Fibroblast of the conjunctiva (primary cell): ENCODE measurements around the gene SMIM41.

Experiments
- DNase-seq: peaks from one replicate; pipeline ENCODE4 v3.0.0-alpha.2; 2010; ENCODE audit warnings: low read depth

Gene SMIM41

GRCh38 chr12:52147367-52147963, 68.0 kb downstream of the SMIM41 start:
- DNase-seq: peak; percentile 98

- no peak for DNase-seq
These were observed 68.5 kb downstream of the SMIM41 start for GRCh38 chr12:52147964-52148463.

- no peak for DNase-seq
These were observed 69.1 kb downstream of the SMIM41 start for GRCh38 chr12:52148464-52149181.

- DNase-seq: no peak
These were observed 69.7 kb downstream of the SMIM41 start for GRCh38 chr12:52149182-52149641.

- DNase-seq: no peak
These were observed 70.2 kb downstream of the SMIM41 start for GRCh38 chr12:52149651-52150241.

- DNase-seq: no peak
These were observed 71.8 kb downstream of the SMIM41 start for GRCh38 chr12:52151153-52151836.

GRCh38 chr12:52151837-52152783, 72.6 kb downstream of the SMIM41 start:
- DNase-seq: peak; percentile 43

GRCh38 chr12:52152905-52153317, 73.4 kb downstream of the SMIM41 start:
- no peak for DNase-seq

GRCh38 chr12:52155048-52155868, 75.8 kb downstream of the SMIM41 start:
- DNase-seq: peak; percentile 32

- DNase-seq: no peak
These were observed 76.8 kb downstream of the SMIM41 start for GRCh38 chr12:52156311-52156710.

- DNase-seq: peak; percentile 30
These were observed 77.5 kb downstream of the SMIM41 start for GRCh38 chr12:52156757-52157565.

- DNase-seq: no peak
These were observed 78.2 kb downstream of the SMIM41 start for GRCh38 chr12:52157566-52158150.
